Measurements from ENCODE around the gene CCDC194. TPM values are rescaled to one million over a fixed set of nuclear protein-coding genes. Genes with fewer than 3 reads are reported as not detected.

CCDC194 gene
- total and polyA plus RNA-seq, 2 of the 8 experiments (the other 6 are each of a cell fraction or from before 2014, with no cell fraction given), result 0.33 TPM; not detected in 1

DNA sequence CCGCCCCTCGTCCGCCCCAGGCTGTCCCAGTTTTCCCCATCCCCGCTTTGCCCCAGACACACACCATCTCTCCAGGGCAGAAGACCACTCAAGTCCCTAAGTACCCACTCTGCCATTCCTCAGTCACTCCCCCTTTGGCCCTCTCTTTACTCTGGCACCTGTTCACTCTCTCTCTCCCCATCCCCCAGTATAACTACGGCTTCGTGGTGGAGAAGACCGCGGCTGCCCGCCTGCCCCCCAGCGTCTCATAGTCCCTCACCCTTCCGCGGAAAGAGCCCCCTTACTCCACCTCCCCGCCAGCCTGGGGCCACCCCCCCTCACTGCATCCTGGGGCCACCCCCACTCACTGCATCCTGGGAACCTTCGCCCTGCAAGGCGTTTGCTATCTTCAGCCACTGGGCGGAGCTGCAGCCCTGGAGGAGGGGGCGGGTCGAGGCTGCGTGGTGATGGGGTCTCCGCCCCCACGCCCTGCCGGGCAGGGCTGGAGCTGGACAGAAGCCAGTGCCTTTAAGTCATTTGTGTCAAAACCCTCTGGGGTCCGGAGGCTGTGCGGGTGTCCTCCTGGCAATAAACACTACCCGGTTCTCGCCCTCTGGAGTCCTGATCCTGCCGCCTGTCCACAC is 30.9 kb upstream of the CCDC194 start:
- FAIRE-seq, result peak; percentile 87
- Histone ChIP-seq H3K4me1 (replicated peaks in 1 of 4; ENCODE audit: control insufficient read depth in 3 of 4, insufficient read depth in 4 of 4, low read length in 3 of 4) (peaks cover 0 to 12% (median 6%) of the 10 kb centered on the region in 4 experiments; a peak in 6 of 7 replicates), H3K14ac (ENCODE audit: insufficient read length) (no peak overlapping the region), H4K8ac (ENCODE audit: extremely low read depth, insufficient read depth, low read length) (peak overlapping the region; percentile 83; the same call in 1 of the 2 replicates), H3K36me3 (ENCODE audit: control insufficient read depth in 2 of 4, insufficient read depth in 4 of 4, low read length in 3 of 4) (no peaks in the 10 kb centered on the region), H4K20me1 (replicated peaks in 1 of 2; ENCODE audit: control insufficient read depth in 1 of 2, insufficient read depth in 2 of 2, low read length in 2 of 2) (peaks cover 0 to 4% of the 10 kb centered on the region in 2 experiments), H3K23me2 (ENCODE audit: low read depth, low read length) (peaks cover 9% of the 10 kb centered on the region), H3K9me3 (ENCODE audit: insufficient read depth in 2 of 2, low read depth in 1 of 2, low read length in 1 of 2) (no peaks in the 10 kb centered on the region), H3K9ac (replicated peaks in 1 of 4; ENCODE audit: extremely low read depth in 1 of 4, low read depth in 3 of 4, low read length in 3 of 4) (no peak overlapping the region), H2BK12ac (ENCODE audit: low read depth, low read length) (peak overlapping the region; percentile 23; the same call in 1 of the 2 replicates), H2AK5ac (ENCODE audit: low read depth, low read length) (no peak overlapping the region), H3K79me1 (ENCODE audit: low read depth, low read length) (no peaks in the 10 kb centered on the region), H2BK20ac (ENCODE audit: low read length) (no peak overlapping the region), H3K23ac (ENCODE audit: insufficient read length) (no peak overlapping the region), H3K56ac (replicated peaks; ENCODE audit: insufficient read length, low read depth, low read length) (no peak overlapping the region), H3K4me2 (ENCODE audit: insufficient read depth in 1 of 2, low read depth in 2 of 2, low read length in 2 of 2) (peak overlapping the region; percentile 5 to 70), H2BK15ac (ENCODE audit: low read length) (no peak overlapping the region), H2AFZ (ENCODE audit: low read length) (no peak overlapping the region; the same call in 1 of the 2 replicates), H3K4me3 (ENCODE audit: extremely low read depth in 1 of 4, insufficient read depth in 2 of 4, low read depth in 3 of 4, low read length in 4 of 4) (peak overlapping the region; percentile 9 to 63 (median 34); a peak in 5 of 8 replicates), H3K79me2 (ENCODE audit: control insufficient read depth in 1 of 2, insufficient read depth in 2 of 2, low read length in 2 of 2) (no peaks in the 10 kb centered on the region), H4K91ac (replicated peaks; ENCODE audit: insufficient read length, low read length) (peak overlapping the region; percentile 2), H2BK120ac (replicated peaks; ENCODE audit: low read depth, low read length) (no peak overlapping the region), H4K5ac (ENCODE audit: insufficient read length, low read depth, low read length) (no peak overlapping the region), H3K27ac (ENCODE audit: low read depth, low read length) (no peak overlapping the region), H3K18ac (ENCODE audit: extremely low read depth, low read length) (no peak overlapping the region; the same call in none of the 2 replicates), H3K27me3 (replicated peaks in 1 of 4; ENCODE audit: control insufficient read depth in 3 of 4, extremely low read depth in 1 of 4, insufficient read depth in 3 of 4, low read length in 3 of 4) (no peaks in the 10 kb centered on the region; a peak in 2 of 7 replicates), H2BK5ac (ENCODE audit: low read depth, low read length) (0 out of 2 replicates have a peak overlapping the region, but pooled peaks have one; percentile 66), H3K4ac (replicated peaks; ENCODE audit: insufficient read length, low read depth, low read length) (no peak overlapping the region)
- WGBS, 2 experiments (ENCODE audit: extremely low coverage in 1 of 2, insufficient coverage in 1 of 2, insufficient read length in 1 of 2, insufficient replicate concordance in 2 of 2, low coverage in 1 of 2, low lambda C conversion rate in 2 of 2, missing lambda C conversion rate in 1 of 2), result 21% methylated on average over 23 of the region's 27 CpGs; no CpG with 5 or more reads in 1 of the 2 experiments
- ChIA-PET CTCF (ENCODE audit: partially characterized antibody) (interaction anchor here (0.6 to 2.7 kb wide), 9 partner anchors 8 to 89 kb away, joined by 3 to 16 read pairs (median 3); partner anchors contain the start of gene CCDC194), POLR2A (ENCODE audit: partially characterized antibody) (interaction anchor here (0.6 to 1.4 kb wide), 6 partner anchors 9 to 192 kb away, joined by 3 to 5 read pairs (median 4); no protein-coding TSS in a partner anchor)
- DNase-seq (ENCODE audit: low read depth in 1 of 2, low spot score in 2 of 2), result peak in 1 of 2 experiments; percentile 91
- no peak for TF ChIP-seq SP2 (IDR thresholded peaks at IDR 0.05; ENCODE audit: low read length)
- TF ChIP-seq YY1 (IDR thresholded peaks at IDR 0.05; ENCODE audit: low read depth, low read length), result no peak
- TF ChIP-seq RBBP5 (IDR thresholded peaks at IDR 0.05; ENCODE audit: borderline replicate concordance, low read depth, low read length), result no peak
- TF ChIP-seq BRCA1 (IDR thresholded peaks at IDR 0.05; ENCODE audit: low read depth, low read length), result no peak
- no peak for TF ChIP-seq KDM1A (IDR thresholded peaks at IDR 0.05; ENCODE audit: borderline replicate concordance, low read length)
- peak; percentile 52; the same call in 1 of the 2 replicates for TF ChIP-seq TBP (IDR thresholded peaks at IDR 0.05; ENCODE audit: low read depth, low read length)
- TF ChIP-seq KDM4A (IDR thresholded peaks at IDR 0.05; ENCODE audit: low read depth, low read length, severe bottlenecking), result peak; percentile 20
- TF ChIP-seq CBX8 (IDR thresholded peaks at IDR 0.05; ENCODE audit: borderline replicate concordance, low read depth, low read length), result no peak
- peak; percentile 37; the same call in 1 of the 2 replicates for TF ChIP-seq PHF8 (conservative IDR thresholded peaks at IDR 0.05; ENCODE audit: low read depth, low read length)
- TF ChIP-seq SIN3A (conservative IDR thresholded peaks at IDR 0.05 in 1 of 2, IDR thresholded peaks at IDR 0.05 in 1 of 2; ENCODE audit: low read depth in 1 of 2, low read length in 2 of 2), result peak; percentile 37 to 56; a peak in 1 of 4 replicates
- no peak for TF ChIP-seq SUZ12 (IDR thresholded peaks at IDR 0.05; ENCODE audit: low read length)
- TF ChIP-seq GTF2F1 (IDR thresholded peaks at IDR 0.05; ENCODE audit: borderline replicate concordance, low read depth, low read length), result no peak; the same call in 1 of the 2 replicates
